ENCODE measurements around the gene LGALS8. TPM values are rescaled to one million over a fixed set of nuclear protein-coding genes. Genes with fewer than 3 reads are reported as not detected.

Gene LGALS8
- 100 to 1,000 TPM in 2 of 3 donors, 10 to 100 TPM in 1; 90.5 to 129 (median 114) TPM for total RNA-seq
- total RNA-seq (2013) = 90.4 TPM

GRCh38 chr1:236523704-236524141 lies at the start of gene LGALS8:
LGALS8 (plus strand) TSS chr1:236523982; CDS start chr1:236526071, 2,089 bp downstream.
- no peak for TF ChIP-seq CTCF (IDR thresholded peaks at IDR 0.05)
- ATAC-seq (peak; percentile 79 to 85 (median 82)), DNase-seq (peak; percentile 76 to 92)
- peaks cover 11% of the 10 kb centered on the region for H3K4me1 ChIP-seq (ENCODE audit: control insufficient read depth, insufficient read depth, low read length)
- Mint-ChIP-seq H3K9me3 (no peaks in the 10 kb centered on the region), H3K27ac (peak within 1 kb of the TSS; percentile 97 to 98), H3K27me3 (ENCODE audit: low read depth in 2 of 2) (peaks cover 0 to 9% of the 10 kb centered on the region in 2 donors), H3K4me3 (peak within 1 kb of the TSS; percentile 99), H3K36me3 (peaks cover 12% of the 10 kb centered on the region), H3K4me1 (peaks cover 9 to 21% of the 10 kb centered on the region in 2 donors)
- peak within 1 kb of the TSS; percentile 97 for H3K4me3 ChIP-seq (ENCODE audit: low read length)
- no peaks in the 10 kb centered on the region for H3K9me3 ChIP-seq (ENCODE audit: control insufficient read depth, insufficient read depth, low read length)
- no peaks in the 10 kb centered on the region for H3K27me3 ChIP-seq (ENCODE audit: control insufficient read depth, insufficient read depth, low read length)
- peak within 1 kb of the TSS; percentile 76 for H3K27ac ChIP-seq (ENCODE audit: low read length)
- WGBS (ENCODE audit: insufficient coverage) = under 1% methylated on average over 35 of the region's 35 CpGs
- intact Hi-C loops (cut with micrococcal nuclease) = loop anchor here (1.0 to 2.0 kb wide), 2 partner anchors 107 to 242 kb away; partner anchors contain the start of gene ERO1B
- H3K36me3 ChIP-seq (ENCODE audit: control insufficient read depth, insufficient read depth, low read length) = peaks cover 17% of the 10 kb centered on the region

- no peak overlapping the region for H3K27ac ChIP-seq (ENCODE audit: low read length)
- TF ChIP-seq CTCF (IDR thresholded peaks at IDR 0.05) = no peak
- H3K27me3 ChIP-seq (ENCODE audit: control insufficient read depth, insufficient read depth, low read length) = no peaks in the 10 kb centered on the region
- Mint-ChIP-seq H3K4me3 (no peak overlapping the region), H3K27me3 (ENCODE audit: low read depth in 2 of 2) (no peaks in the 10 kb centered on the region), H3K36me3 (no peaks in the 10 kb centered on the region), H3K4me1 (no peaks in the 10 kb centered on the region), H3K27ac (no peak overlapping the region), H3K9me3 (no peaks in the 10 kb centered on the region)
- ATAC-seq (no peak), DNase-seq (no peak)
- no peaks in the 10 kb centered on the region for H3K9me3 ChIP-seq (ENCODE audit: control insufficient read depth, insufficient read depth, low read length)
- no peak overlapping the region for H3K4me3 ChIP-seq (ENCODE audit: low read length)
- intact Hi-C loops (cut with micrococcal nuclease) = no loop called here
- WGBS (ENCODE audit: insufficient coverage) = 96% methylated on average over 3 of the region's 5 CpGs
- no peaks in the 10 kb centered on the region for H3K4me1 ChIP-seq (ENCODE audit: control insufficient read depth, insufficient read depth, low read length)
- H3K36me3 ChIP-seq (ENCODE audit: control insufficient read depth, insufficient read depth, low read length) = no peaks in the 10 kb centered on the region
Observed at GRCh38 chr1:236476019-236476418, 47.8 kb upstream of the LGALS8 start.

- intact Hi-C loops (cut with micrococcal nuclease) = no loop called here
- H3K36me3 Mint-ChIP-seq = no peaks in the 10 kb centered on the region
- WGBS (ENCODE audit: insufficient coverage) = 87% methylated on average over 4 of the region's 5 CpGs
- no peaks in the 10 kb centered on the region for H3K27me3 Mint-ChIP-seq (ENCODE audit: low read depth in 2 of 2)
- Histone ChIP-seq H3K36me3 (ENCODE audit: control insufficient read depth, insufficient read depth, low read length) (no peaks in the 10 kb centered on the region), H3K27ac (ENCODE audit: low read length) (no peak overlapping the region), H3K4me3 (ENCODE audit: low read length) (no peak overlapping the region), H3K9me3 (ENCODE audit: control insufficient read depth, insufficient read depth, low read length) (no peaks in the 10 kb centered on the region), H3K27me3 (ENCODE audit: control insufficient read depth, insufficient read depth, low read length) (no peaks in the 10 kb centered on the region), H3K4me1 (ENCODE audit: control insufficient read depth, insufficient read depth, low read length) (no peaks in the 10 kb centered on the region)
- H3K27ac Mint-ChIP-seq = no peak overlapping the region
- H3K4me1 Mint-ChIP-seq = no peaks in the 10 kb centered on the region
- no peak for TF ChIP-seq CTCF (IDR thresholded peaks at IDR 0.05)
- H3K9me3 Mint-ChIP-seq = no peaks in the 10 kb centered on the region
- DNase-seq (no peak), ATAC-seq (no peak)
- H3K4me3 Mint-ChIP-seq = no peak overlapping the region
Observed at GRCh38 chr1:236480758-236481436, 42.9 kb upstream of the LGALS8 start.

All from natural killer cell (primary cell).